NB4 (cell line): ENCODE measurements around the gene ACBD6.
"Not testable (repeated sequence)": the region's sequence is repeated elsewhere in the genome, so short reads cannot be mapped to it uniquely, and the experiment has no call there.

Source experiments
- DNase-seq: peaks from one replicate; pipeline ENCODE4 v3.0.0; 2010; ENCODE audit warnings: low read depth
- H3K4me3 ChIP-seq: one replicate; pipeline ENCODE4 v1.5.1; 2011; ENCODE audit warnings: mild to moderate bottlenecking, low read depth, low read length, moderate library complexity
- CTCF ChIP-seq: IDR thresholded peaks from one replicate; pipeline ENCODE4 v1.5.1; 2012; ENCODE audit warnings: low read depth, low read length
- MAX ChIP-seq: IDR thresholded peaks from 2 replicates; pipeline ENCODE4 v1.6.1; 2011; ENCODE audit warnings: low read depth, low read length
- MYC ChIP-seq: IDR thresholded peaks from 2 replicates; pipeline ENCODE4 v1.6.1; 2011; ENCODE audit warnings: low read depth, low read length
- POLR2A ChIP-seq: IDR thresholded peaks from 2 replicates; pipeline ENCODE4 v1.6.1; 2011; ENCODE audit warnings: mild to moderate bottlenecking; ENCODE audit not compliant: insufficient read length; ENCODE audit errors: extremely low read depth

The ACBD6 gene

GRCh38 chr1:180468311-180468710 lies 34.1 kb downstream of the ACBD6 start:
- no peak for DNase-seq

GRCh38 chr1:180462102-180462501 lies 40.3 kb downstream of the ACBD6 start:
- no peak for DNase-seq
- TF ChIP-seq CTCF, result no peak
- TF ChIP-seq POLR2A, result no peak
- TF ChIP-seq MYC, result no peak
- TF ChIP-seq MAX, result no peak
- H3K4me3 ChIP-seq, result no peak overlapping the region

More at GRCh38 chr1:180468311-180468710, 34.1 kb downstream of the ACBD6 start:
- no peak overlapping the region for H3K4me3 ChIP-seq
- TF ChIP-seq CTCF, result no peak
- TF ChIP-seq MYC, result no peak
- TF ChIP-seq MAX, result no peak
- TF ChIP-seq POLR2A, result no peak

GRCh38 chr1:180461682-180462081 lies 40.7 kb downstream of the ACBD6 start:
- DNase-seq, H3K4me3 ChIP-seq: not testable (repeated sequence)

GRCh38 chr1:180458807-180459206 lies 43.6 kb downstream of the ACBD6 start:
- DNase-seq, result no peak
- no peak overlapping the region for H3K4me3 ChIP-seq
- TF ChIP-seq CTCF (no peak), MAX (no peak), MYC (no peak), POLR2A (no peak)

- no peak for TF ChIP-seq MAX
- no peak for TF ChIP-seq CTCF
- TF ChIP-seq POLR2A, result no peak
- no peak for TF ChIP-seq MYC
- no peak overlapping the region for H3K4me3 ChIP-seq
- no peak for DNase-seq
Measured at GRCh38 chr1:180456191-180456590, 46.2 kb downstream of the ACBD6 start.

GRCh38 chr1:180451504-180451903 lies 50.9 kb downstream of the ACBD6 start:
- TF ChIP-seq CTCF (no peak), MAX (no peak), MYC (no peak), POLR2A (no peak)
- no peak overlapping the region for H3K4me3 ChIP-seq
- DNase-seq, result no peak
